Activated T-cell treated with anti-CD3 and anti-CD28 coated beads, Interleukin-2, amount 50 U/mL, for 48 hours (primary cell): ENCODE results near the gene HEMGN.

ENCODE experiments used
- DNase-seq, 2 experiments: peaks; one replicate each; pipeline ENCODE4 v3.0.0-alpha.2; 2020

HEMGN gene

GRCh38 chr9:97925497-97926334, 12.3 kb downstream of the HEMGN start:
- no peak for DNase-seq

GRCh38 chr9:97924386-97924785, 13.6 kb downstream of the HEMGN start:
- no peak for DNase-seq

- peak; percentile 81 to 82 for DNase-seq
Measured at GRCh38 chr9:97923529-97924108, 14.4 kb downstream of the HEMGN start.

- peak; percentile 99 for DNase-seq
Measured at GRCh38 chr9:97921959-97922724, 15.8 kb downstream of the HEMGN start, which contains the start of gene TRMO. TRMO (minus strand) TSS chr9:97922500; CDS start chr9:97922493, 7 bp downstream.

GRCh38 chr9:97919217-97919813, 18.7 kb downstream of the HEMGN start:
- no peak for DNase-seq

GRCh38 chr9:97918611-97919010, 19.4 kb downstream of the HEMGN start:
- no peak for DNase-seq

GRCh38 chr9:97911970-97912369, 26.0 kb downstream of the HEMGN start:
- no peak for DNase-seq

GRCh38 chr9:97911528-97911927, 26.4 kb downstream of the HEMGN start:
- no peak for DNase-seq

GRCh38 chr9:97910357-97910756, 27.6 kb downstream of the HEMGN start:
- DNase-seq = no peak

- no peak for DNase-seq
Measured at GRCh38 chr9:97908705-97909104, 29.3 kb downstream of the HEMGN start.

GRCh38 chr9:97907632-97908031, 30.3 kb downstream of the HEMGN start:
- no peak for DNase-seq

- no peak for DNase-seq
Measured at GRCh38 chr9:97907046-97907445, 30.9 kb downstream of the HEMGN start.

- DNase-seq = peak in 1 of 2 experiments; percentile 53
Measured at GRCh38 chr9:97906236-97906831, 31.6 kb downstream of the HEMGN start.

GRCh38 chr9:97905228-97905627, 32.7 kb downstream of the HEMGN start:
- DNase-seq = peak in 1 of 2 experiments; percentile 39

- DNase-seq = peak in 1 of 2 experiments; percentile 60
Measured at GRCh38 chr9:97904725-97905124, 33.2 kb downstream of the HEMGN start.

- no peak for DNase-seq
Measured at GRCh38 chr9:97903177-97903576, 34.8 kb downstream of the HEMGN start.

GRCh38 chr9:97900738-97901565, 37.0 kb downstream of the HEMGN start:
- DNase-seq = no peak

GRCh38 chr9:97900103-97900737, 37.8 kb downstream of the HEMGN start:
- no peak for DNase-seq

GRCh38 chr9:97895695-97896332, 42.2 kb downstream of the HEMGN start:
- no peak for DNase-seq

GRCh38 chr9:97895211-97895610, 42.8 kb downstream of the HEMGN start:
- DNase-seq = no peak

GRCh38 chr9:97892421-97892820, 45.6 kb downstream of the HEMGN start:
- no peak for DNase-seq
